Activated B cell treated with CpG ODN at 0.5 μM for 24 hours (primary cell): ENCODE measurements around the gene ARHGAP6. TPM values are rescaled to one million over a fixed set of nuclear protein-coding genes. Genes with fewer than 3 reads are reported as not detected.

Source experiments
- ATAC-seq: fragments of 200-7000 bp; cut with Tn5 transposase; one replicate; pipeline ENCODE4 v1.10.0; 2021; ENCODE audit warnings: low read depth, mild to moderate bottlenecking, moderate library complexity
- CTCF ChIA-PET: fragments of 350-600 bp; sonication (Branson Sonifier 250); formaldehyde crosslinking; loops from one replicate; lab custom pipeline; 2021; ENCODE audit warnings: antibody characterized with exemption; lab: Charles Lee
- POLR2A ChIA-PET: fragments of 350-600 bp; sonication (Branson Sonifier 250); formaldehyde crosslinking; loops from one replicate; lab custom pipeline; 2021; ENCODE audit warnings: antibody characterized with exemption; lab: Charles Lee
- DNase-seq: peaks from one replicate; pipeline ENCODE4 v3.0.0; 2022
- H3K27ac Mint-ChIP-seq: one replicate; pipeline ENCODE4 v1.8.0; 2020; ENCODE audit warnings: mixed read lengths
- H3K27me3 Mint-ChIP-seq: one replicate; pipeline ENCODE4 v1.8.0; 2021; ENCODE audit warnings: mixed read lengths
- H3K36me3 Mint-ChIP-seq: one replicate; pipeline ENCODE4 v1.8.0; 2021; ENCODE audit warnings: low read depth, mixed read lengths
- H3K4me1 Mint-ChIP-seq: one replicate; pipeline ENCODE4 v1.8.0; 2021; ENCODE audit warnings: mixed read lengths
- H3K4me3 Mint-ChIP-seq: one replicate; pipeline ENCODE4 v1.8.0; 2020; ENCODE audit warnings: mild to moderate bottlenecking, mixed read lengths
- H3K9me3 Mint-ChIP-seq: one replicate; pipeline ENCODE4 v1.8.0; 2020; ENCODE audit warnings: mixed read lengths
- intact Hi-C: fragments of 100-400 bp; cut with micrococcal nuclease; formaldehyde crosslinking; loops from one replicate; pipeline ENCODE4 v1.15.1; 2024
- total RNA-seq: library from RNA; stranded (reverse); gene quantifications from 2 replicates; pipeline ENCODE4 v1.2.3, GENCODE V29; 2022
- TF ChIP-seq, protein P1 (sequence below): fragments of 200-600 bp; IDR thresholded peaks from one replicate; pipeline ENCODE4 v1.8.0; 2022; ENCODE audit warnings: antibody characterized with exemption, mild to moderate bottlenecking

The ARHGAP6 gene
- total RNA-seq, 1 donor from 2014 or later: 0.42 TPM

DNA sequence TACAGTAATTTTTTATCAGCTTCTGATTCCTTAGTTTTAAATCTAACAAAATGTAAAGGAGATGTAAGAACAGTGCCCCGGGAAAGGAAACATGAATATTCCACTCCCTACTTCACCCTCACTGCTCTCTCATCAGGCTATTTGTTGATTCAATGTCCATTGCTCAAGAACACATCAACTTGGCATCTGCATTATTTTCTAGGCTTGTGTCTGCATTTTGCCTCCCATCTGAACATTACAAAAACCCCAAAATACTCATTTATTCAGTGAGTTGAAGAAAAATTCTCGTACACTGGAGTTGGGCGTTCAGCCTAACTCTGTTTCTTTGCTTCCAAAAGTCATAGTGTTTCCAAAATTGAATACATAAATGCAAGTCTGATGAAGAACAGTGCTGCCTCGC, 25.6 kb downstream of the ARHGAP6 start:
- Mint-ChIP-seq H3K4me1 (no peaks in the 10 kb centered on the region), H3K27ac (no peak overlapping the region), H3K36me3 (no peaks in the 10 kb centered on the region), H3K4me3 (no peak overlapping the region), H3K27me3 (peaks cover 5% of the 10 kb centered on the region), H3K9me3 (no peaks in the 10 kb centered on the region)
- DNase-seq: no peak
- TF ChIP-seq, protein P1, sequence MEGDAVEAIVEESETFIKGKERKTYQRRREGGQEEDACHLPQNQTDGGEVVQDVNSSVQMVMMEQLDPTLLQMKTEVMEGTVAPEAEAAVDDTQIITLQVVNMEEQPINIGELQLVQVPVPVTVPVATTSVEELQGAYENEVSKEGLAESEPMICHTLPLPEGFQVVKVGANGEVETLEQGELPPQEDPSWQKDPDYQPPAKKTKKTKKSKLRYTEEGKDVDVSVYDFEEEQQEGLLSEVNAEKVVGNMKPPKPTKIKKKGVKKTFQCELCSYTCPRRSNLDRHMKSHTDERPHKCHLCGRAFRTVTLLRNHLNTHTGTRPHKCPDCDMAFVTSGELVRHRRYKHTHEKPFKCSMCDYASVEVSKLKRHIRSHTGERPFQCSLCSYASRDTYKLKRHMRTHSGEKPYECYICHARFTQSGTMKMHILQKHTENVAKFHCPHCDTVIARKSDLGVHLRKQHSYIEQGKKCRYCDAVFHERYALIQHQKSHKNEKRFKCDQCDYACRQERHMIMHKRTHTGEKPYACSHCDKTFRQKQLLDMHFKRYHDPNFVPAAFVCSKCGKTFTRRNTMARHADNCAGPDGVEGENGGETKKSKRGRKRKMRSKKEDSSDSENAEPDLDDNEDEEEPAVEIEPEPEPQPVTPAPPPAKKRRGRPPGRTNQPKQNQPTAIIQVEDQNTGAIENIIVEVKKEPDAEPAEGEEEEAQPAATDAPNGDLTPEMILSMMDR: no peak
- no peak for ATAC-seq
- POLR2A ChIA-PET: no interaction called here
- CTCF ChIA-PET: no interaction called here
- intact Hi-C loops: no loop called here

DNA sequence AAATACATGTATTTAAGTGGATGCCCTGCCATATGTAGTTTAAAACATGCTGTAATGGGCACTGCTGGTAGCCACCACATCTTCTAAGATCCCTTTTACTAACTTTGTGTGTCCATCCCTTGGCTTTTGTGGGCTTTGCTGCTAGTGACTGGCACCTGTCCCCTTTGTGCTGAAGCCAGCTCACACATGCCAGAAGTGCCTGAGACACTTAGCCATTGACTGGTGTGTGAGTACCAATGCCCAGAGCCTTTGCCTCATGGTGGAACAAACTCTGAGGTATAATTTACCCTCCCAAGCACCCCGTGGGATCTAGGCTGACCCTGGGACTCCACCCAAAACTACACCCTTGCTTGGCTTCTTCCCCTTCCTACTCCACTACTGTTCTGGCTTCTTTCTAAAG, 33.0 kb downstream of the ARHGAP6 start:
- no peaks in the 10 kb centered on the region for H3K27me3 Mint-ChIP-seq
- intact Hi-C loops: no loop called here
- CTCF ChIA-PET: no interaction called here
- POLR2A ChIA-PET: no interaction called here
- TF ChIP-seq, protein P1: no peak
- H3K36me3 Mint-ChIP-seq: no peaks in the 10 kb centered on the region
- DNase-seq (no peak), ATAC-seq (no peak)
- no peak overlapping the region for H3K27ac Mint-ChIP-seq
- no peaks in the 10 kb centered on the region for H3K9me3 Mint-ChIP-seq
- H3K4me1 Mint-ChIP-seq: no peaks in the 10 kb centered on the region
- no peak overlapping the region for H3K4me3 Mint-ChIP-seq

DNA sequence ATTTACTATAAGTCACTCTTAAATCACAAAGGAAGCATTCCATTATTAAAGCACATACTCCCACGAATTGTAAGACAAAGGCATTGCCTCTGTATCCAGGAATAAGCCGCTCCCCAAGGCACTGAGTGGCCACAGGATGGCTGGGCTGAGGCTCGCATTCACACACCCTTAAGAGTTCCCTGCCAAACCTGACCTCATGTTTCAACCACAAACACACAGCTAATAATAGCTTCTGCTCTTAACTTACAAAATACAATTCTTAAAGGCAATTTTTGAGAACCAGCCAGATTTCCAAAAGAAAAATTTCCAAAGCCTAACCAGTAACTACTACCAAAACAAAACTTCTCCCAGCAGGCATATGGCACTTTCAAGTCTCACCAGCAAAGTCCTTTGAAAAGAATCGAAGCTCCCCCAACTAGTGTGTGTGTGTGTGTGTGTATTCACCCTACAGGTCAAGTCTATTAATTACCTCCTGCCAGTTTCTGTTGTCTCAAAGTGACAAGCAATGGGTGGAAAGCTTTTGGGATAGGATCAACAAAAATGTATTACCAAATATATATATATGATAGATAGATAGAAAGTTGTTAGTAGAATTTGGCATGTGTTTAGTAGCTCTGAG, 36.0 kb downstream of the ARHGAP6 start:
- ChIA-PET CTCF (no interaction called here), POLR2A (no interaction called here)
- Mint-ChIP-seq H3K9me3 (peaks cover 2% of the 10 kb centered on the region), H3K36me3 (no peaks in the 10 kb centered on the region), H3K27me3 (no peaks in the 10 kb centered on the region), H3K4me3 (no peak overlapping the region), H3K4me1 (no peaks in the 10 kb centered on the region), H3K27ac (no peak overlapping the region)
- intact Hi-C loops: no loop called here
- ATAC-seq: no peak
- no peak for DNase-seq
- TF ChIP-seq, protein P1: no peak

DNA sequence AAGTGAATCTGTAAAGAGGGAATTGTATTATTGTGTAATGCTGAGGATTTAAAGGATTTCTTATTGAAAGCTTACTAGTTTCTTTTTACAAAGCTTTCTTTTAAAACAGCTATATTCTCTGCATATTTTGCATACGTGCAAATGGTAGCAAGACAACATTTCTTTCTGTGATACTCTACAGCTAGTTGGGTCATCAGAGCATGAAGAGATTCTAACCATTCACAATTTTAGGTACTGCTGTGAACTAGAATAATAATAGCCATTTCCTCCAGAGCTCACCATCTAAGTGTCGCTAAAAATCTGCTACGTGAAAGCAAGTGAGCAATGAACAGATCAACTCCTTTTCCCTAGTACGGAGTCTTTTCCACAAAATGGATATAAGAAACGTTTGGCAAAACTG, 37.3 kb downstream of the ARHGAP6 start:
- ATAC-seq (no peak), DNase-seq (no peak)
- intact Hi-C loops: no loop called here
- H3K27ac Mint-ChIP-seq: no peak overlapping the region
- H3K27me3 Mint-ChIP-seq: no peaks in the 10 kb centered on the region
- TF ChIP-seq, protein P1: no peak
- H3K4me1 Mint-ChIP-seq: no peaks in the 10 kb centered on the region
- no peaks in the 10 kb centered on the region for H3K36me3 Mint-ChIP-seq
- peaks cover 2% of the 10 kb centered on the region for H3K9me3 Mint-ChIP-seq
- ChIA-PET POLR2A (no interaction called here), CTCF (no interaction called here)
- H3K4me3 Mint-ChIP-seq: no peak overlapping the region

DNA sequence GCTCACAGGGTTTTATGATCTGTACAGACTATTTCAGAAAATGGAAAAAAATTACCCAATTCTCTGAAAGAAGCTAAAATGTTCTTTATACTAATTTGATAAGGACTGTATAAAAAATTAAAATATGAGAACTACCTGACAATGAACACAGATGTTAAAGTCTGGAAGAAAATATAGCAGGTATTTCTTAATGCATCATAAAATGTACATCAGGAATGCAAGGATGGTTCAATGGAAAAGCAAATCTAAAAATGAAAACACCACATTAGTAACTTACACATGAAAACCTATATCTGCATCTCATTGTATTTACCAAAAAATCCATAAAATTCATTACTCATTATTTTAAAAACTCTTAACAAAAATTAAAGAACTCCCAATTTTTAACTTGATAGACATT, 39.4 kb downstream of the ARHGAP6 start:
- Mint-ChIP-seq H3K36me3 (no peaks in the 10 kb centered on the region), H3K9me3 (peaks cover 2% of the 10 kb centered on the region)
- intact Hi-C loops: no loop called here

More for the DNA sequence above, 39.4 kb downstream of the ARHGAP6 start:
- DNase-seq (no peak), ATAC-seq (no peak)
- no peak overlapping the region for H3K4me3 Mint-ChIP-seq
- TF ChIP-seq, protein P1: no peak
- H3K27me3 Mint-ChIP-seq: no peaks in the 10 kb centered on the region
- H3K27ac Mint-ChIP-seq: no peak overlapping the region
- ChIA-PET POLR2A (no interaction called here), CTCF (no interaction called here)
- H3K4me1 Mint-ChIP-seq: no peaks in the 10 kb centered on the region
